ENCODE measurements around the gene LILRB4. TPM values are rescaled to one million over a fixed set of nuclear protein-coding genes. Genes with fewer than 3 reads are reported as not detected.

LILRB4 gene
- total and polyA plus RNA-seq, 9 of the 15 experiments (the other 6 are each of a cell fraction or from before 2014, with no cell fraction given) = not detected

DNA sequence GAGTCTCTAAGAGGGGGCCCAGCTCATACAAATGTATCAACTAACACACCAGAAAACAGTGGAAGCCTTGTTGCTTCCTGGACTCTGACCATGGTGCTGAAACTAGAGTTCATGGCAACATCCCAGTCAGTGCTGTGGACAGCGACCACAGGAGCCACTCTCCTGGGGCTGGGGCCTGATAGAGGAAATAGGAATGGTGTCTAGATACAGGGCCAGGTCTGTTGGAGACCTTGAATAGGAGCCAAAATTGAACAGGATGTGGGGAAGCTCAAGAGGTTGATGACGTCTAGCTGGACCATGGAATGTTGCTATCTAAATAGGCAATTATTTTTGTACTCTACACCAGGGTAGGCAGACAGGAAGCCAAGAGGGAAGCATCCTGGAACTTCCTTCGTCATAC, 21.7 kb downstream of the LILRB4 start (continued):
- TF ChIP-seq ZEB2 (IDR thresholded peaks at IDR 0.05) = no peak
- TF ChIP-seq ZNF57 (CRISPR knock-in tag; IDR thresholded peaks at IDR 0.05) = no peak
- TF ChIP-seq, protein P1, sequence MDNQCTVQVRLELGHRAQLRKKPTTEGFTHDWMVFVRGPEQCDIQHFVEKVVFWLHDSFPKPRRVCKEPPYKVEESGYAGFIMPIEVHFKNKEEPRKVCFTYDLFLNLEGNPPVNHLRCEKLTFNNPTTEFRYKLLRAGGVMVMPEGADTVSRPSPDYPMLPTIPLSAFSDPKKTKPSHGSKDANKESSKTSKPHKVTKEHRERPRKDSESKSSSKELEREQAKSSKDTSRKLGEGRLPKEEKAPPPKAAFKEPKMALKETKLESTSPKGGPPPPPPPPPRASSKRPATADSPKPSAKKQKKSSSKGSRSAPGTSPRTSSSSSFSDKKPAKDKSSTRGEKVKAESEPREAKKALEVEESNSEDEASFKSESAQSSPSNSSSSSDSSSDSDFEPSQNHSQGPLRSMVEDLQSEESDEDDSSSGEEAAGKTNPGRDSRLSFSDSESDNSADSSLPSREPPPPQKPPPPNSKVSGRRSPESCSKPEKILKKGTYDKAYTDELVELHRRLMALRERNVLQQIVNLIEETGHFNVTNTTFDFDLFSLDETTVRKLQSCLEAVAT (IDR thresholded peaks at IDR 0.05) = no peak
- TF ChIP-seq, protein P2, sequence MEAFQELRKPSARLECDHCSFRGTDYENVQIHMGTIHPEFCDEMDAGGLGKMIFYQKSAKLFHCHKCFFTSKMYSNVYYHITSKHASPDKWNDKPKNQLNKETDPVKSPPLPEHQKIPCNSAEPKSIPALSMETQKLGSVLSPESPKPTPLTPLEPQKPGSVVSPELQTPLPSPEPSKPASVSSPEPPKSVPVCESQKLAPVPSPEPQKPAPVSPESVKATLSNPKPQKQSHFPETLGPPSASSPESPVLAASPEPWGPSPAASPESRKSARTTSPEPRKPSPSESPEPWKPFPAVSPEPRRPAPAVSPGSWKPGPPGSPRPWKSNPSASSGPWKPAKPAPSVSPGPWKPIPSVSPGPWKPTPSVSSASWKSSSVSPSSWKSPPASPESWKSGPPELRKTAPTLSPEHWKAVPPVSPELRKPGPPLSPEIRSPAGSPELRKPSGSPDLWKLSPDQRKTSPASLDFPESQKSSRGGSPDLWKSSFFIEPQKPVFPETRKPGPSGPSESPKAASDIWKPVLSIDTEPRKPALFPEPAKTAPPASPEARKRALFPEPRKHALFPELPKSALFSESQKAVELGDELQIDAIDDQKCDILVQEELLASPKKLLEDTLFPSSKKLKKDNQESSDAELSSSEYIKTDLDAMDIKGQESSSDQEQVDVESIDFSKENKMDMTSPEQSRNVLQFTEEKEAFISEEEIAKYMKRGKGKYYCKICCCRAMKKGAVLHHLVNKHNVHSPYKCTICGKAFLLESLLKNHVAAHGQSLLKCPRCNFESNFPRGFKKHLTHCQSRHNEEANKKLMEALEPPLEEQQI (IDR thresholded peaks at IDR 0.05) = peak; percentile 91
- no peak for TF ChIP-seq FOSL1 (tag; conservative IDR thresholded peaks at IDR 0.05)
- TF ChIP-seq, protein P3, sequence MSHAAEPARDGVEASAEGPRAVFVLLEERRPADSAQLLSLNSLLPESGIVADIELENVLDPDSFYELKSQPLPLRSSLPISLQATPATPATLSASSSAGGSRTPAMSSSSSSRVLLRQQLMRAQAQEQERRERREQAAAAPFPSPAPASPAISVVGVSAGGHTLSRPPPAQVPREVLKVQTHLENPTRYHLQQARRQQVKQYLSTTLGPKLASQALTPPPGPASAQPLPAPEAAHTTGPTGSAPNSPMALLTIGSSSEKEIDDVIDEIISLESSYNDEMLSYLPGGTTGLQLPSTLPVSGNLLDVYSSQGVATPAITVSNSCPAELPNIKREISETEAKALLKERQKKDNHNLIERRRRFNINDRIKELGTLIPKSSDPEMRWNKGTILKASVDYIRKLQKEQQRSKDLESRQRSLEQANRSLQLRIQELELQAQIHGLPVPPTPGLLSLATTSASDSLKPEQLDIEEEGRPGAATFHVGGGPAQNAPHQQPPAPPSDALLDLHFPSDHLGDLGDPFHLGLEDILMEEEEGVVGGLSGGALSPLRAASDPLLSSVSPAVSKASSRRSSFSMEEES (CRISPR knock-in tag; IDR thresholded peaks at IDR 0.05) = no peak
- peak; percentile 86; the same call in 1 of the 2 replicates for TF ChIP-seq ZNF584 (CRISPR knock-in tag; IDR thresholded peaks at IDR 0.05; ENCODE audit: low read depth)
- TF ChIP-seq, protein P4, sequence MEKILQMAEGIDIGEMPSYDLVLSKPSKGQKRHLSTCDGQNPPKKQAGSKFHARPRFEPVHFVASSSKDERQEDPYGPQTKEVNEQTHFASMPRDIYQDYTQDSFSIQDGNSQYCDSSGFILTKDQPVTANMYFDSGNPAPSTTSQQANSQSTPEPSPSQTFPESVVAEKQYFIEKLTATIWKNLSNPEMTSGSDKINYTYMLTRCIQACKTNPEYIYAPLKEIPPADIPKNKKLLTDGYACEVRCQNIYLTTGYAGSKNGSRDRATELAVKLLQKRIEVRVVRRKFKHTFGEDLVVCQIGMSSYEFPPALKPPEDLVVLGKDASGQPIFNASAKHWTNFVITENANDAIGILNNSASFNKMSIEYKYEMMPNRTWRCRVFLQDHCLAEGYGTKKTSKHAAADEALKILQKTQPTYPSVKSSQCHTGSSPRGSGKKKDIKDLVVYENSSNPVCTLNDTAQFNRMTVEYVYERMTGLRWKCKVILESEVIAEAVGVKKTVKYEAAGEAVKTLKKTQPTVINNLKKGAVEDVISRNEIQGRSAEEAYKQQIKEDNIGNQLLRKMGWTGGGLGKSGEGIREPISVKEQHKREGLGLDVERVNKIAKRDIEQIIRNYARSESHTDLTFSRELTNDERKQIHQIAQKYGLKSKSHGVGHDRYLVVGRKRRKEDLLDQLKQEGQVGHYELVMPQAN (IDR thresholded peaks at IDR 0.05; ENCODE audit: borderline replicate concordance) = 0 out of 2 replicates have a peak, but pooled peaks have one; percentile 27
- TF ChIP-seq, protein P5, sequence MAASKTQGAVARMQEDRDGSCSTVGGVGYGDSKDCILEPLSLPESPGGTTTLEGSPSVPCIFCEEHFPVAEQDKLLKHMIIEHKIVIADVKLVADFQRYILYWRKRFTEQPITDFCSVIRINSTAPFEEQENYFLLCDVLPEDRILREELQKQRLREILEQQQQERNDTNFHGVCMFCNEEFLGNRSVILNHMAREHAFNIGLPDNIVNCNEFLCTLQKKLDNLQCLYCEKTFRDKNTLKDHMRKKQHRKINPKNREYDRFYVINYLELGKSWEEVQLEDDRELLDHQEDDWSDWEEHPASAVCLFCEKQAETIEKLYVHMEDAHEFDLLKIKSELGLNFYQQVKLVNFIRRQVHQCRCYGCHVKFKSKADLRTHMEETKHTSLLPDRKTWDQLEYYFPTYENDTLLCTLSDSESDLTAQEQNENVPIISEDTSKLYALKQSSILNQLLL (CRISPR knock-in tag; IDR thresholded peaks at IDR 0.05; ENCODE audit: borderline replicate concordance) = no peak
- peak; percentile 48; the same call in 1 of the 2 replicates for TF ChIP-seq CREM (IDR thresholded peaks at IDR 0.05; ENCODE audit: low read depth)
- TF ChIP-seq NBN (IDR thresholded peaks at IDR 0.05; ENCODE audit: low read depth) = no peak
- peak; percentile 83 for TF ChIP-seq FOXJ2 (tag; IDR thresholded peaks at IDR 0.05)
- no peak for TF ChIP-seq CBFA2T2 (conservative IDR thresholded peaks at IDR 0.05)
- TF ChIP-seq, protein P6, sequence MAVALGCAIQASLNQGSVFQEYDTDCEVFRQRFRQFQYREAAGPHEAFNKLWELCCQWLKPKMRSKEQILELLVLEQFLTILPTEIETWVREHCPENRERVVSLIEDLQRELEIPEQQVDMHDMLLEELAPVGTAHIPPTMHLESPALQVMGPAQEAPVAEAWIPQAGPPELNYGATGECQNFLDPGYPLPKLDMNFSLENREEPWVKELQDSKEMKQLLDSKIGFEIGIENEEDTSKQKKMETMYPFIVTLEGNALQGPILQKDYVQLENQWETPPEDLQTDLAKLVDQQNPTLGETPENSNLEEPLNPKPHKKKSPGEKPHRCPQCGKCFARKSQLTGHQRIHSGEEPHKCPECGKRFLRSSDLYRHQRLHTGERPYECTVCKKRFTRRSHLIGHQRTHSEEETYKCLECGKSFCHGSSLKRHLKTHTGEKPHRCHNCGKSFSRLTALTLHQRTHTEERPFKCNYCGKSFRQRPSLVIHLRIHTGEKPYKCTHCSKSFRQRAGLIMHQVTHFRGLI (CRISPR knock-in tag; IDR thresholded peaks at IDR 0.05) = peak; percentile 33; the same call in 1 of the 2 replicates
- TF ChIP-seq ZNF184 (CRISPR knock-in tag; IDR thresholded peaks at IDR 0.05) = no peak
- TF ChIP-seq, protein P7, sequence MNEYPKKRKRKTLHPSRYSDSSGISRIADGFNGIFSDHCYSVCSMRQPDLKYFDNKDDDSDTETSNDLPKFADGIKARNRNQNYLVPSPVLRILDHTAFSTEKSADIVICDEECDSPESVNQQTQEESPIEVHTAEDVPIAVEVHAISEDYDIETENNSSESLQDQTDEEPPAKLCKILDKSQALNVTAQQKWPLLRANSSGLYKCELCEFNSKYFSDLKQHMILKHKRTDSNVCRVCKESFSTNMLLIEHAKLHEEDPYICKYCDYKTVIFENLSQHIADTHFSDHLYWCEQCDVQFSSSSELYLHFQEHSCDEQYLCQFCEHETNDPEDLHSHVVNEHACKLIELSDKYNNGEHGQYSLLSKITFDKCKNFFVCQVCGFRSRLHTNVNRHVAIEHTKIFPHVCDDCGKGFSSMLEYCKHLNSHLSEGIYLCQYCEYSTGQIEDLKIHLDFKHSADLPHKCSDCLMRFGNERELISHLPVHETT (CRISPR knock-in tag; conservative IDR thresholded peaks at IDR 0.05 in 1 of 2, IDR thresholded peaks at IDR 0.05 in 1 of 2) = peak; percentile 73 to 94; a peak in 2 of 4 replicates

Data from K562 (cell line).